T follicular helper cell (primary cell): ENCODE results near the gene BCL7A.
"Not testable (repeated sequence)": the region's sequence is repeated elsewhere in the genome, so short reads cannot be mapped to it uniquely, and the experiment has no call there.

ENCODE experiments used
- DNase-seq: peaks from one replicate; pipeline ENCODE4 v3.0.0-alpha.2; 2020; ENCODE audit warnings: low read depth

Gene BCL7A

GRCh38 chr12:122094735-122095631 is 73.3 kb downstream of the BCL7A start:
- no peak for DNase-seq

- DNase-seq: no peak
These were observed 74.3 kb downstream of the BCL7A start for GRCh38 chr12:122096014-122096413.

GRCh38 chr12:122096591-122097149 is 75.0 kb downstream of the BCL7A start:
- DNase-seq: no peak

- DNase-seq: no peak
These were observed 75.9 kb downstream of the BCL7A start for GRCh38 chr12:122097584-122097926.

GRCh38 chr12:122097927-122098756 is 76.5 kb downstream of the BCL7A start:
- DNase-seq: no peak

- DNase-seq: no peak
These were observed 77.6 kb downstream of the BCL7A start for GRCh38 chr12:122099280-122099749.

GRCh38 chr12:122099856-122100255 is 78.2 kb downstream of the BCL7A start:
- no peak for DNase-seq

- DNase-seq: no peak
These were observed 78.9 kb downstream of the BCL7A start for GRCh38 chr12:122100568-122100967.

GRCh38 chr12:122102331-122102730 is 80.6 kb downstream of the BCL7A start:
- no peak for DNase-seq

GRCh38 chr12:122104844-122105243 is 83.2 kb downstream of the BCL7A start:
- no peak for DNase-seq

GRCh38 chr12:122105496-122105895 is 83.8 kb downstream of the BCL7A start:
- not testable (repeated sequence) for DNase-seq

- no peak for DNase-seq
These were observed 85.2 kb downstream of the BCL7A start for GRCh38 chr12:122106843-122107242.

GRCh38 chr12:122107261-122107660 is 85.6 kb downstream of the BCL7A start:
- no peak for DNase-seq

- DNase-seq: no peak
These were observed 89.5 kb downstream of the BCL7A start for GRCh38 chr12:122111089-122111641.
